Colonic mucosa (tissue), 4 donors: ENCODE measurements around the gene ZNF888. TPM values are rescaled to one million over a fixed set of nuclear protein-coding genes. Genes with fewer than 3 reads are reported as not detected.
"Not testable (repeated sequence)": the region's sequence is repeated elsewhere in the genome, so short reads cannot be mapped to it uniquely, and the experiment has no call there.

Experiments used
- DNase-seq: peaks from one replicate; pipeline ENCODE4 v3.0.0-alpha.2; 2020
- H3K27ac ChIP-seq: fragments of 200-600 bp; one replicate; pipeline ENCODE4 v1.8.0; 2021
- H3K27me3 ChIP-seq: fragments of 200-600 bp; one replicate; pipeline ENCODE4 v1.8.0; 2021
- H3K36me3 ChIP-seq: fragments of 200-600 bp; one replicate; pipeline ENCODE4 v1.8.0; 2021
- H3K4me1 ChIP-seq: fragments of 200-600 bp; one replicate; pipeline ENCODE4 v1.8.0; 2021; ENCODE audit warnings: mild to moderate bottlenecking
- H3K4me3 ChIP-seq: fragments of 200-600 bp; one replicate; pipeline ENCODE4 v1.8.0; 2021
- H3K9ac ChIP-seq, 2 donors: one replicate each; pipeline ENCODE4 v1.7.0; 2013; ENCODE audit warnings: control low read depth in 2 of 2, low read depth in 2 of 2, low read length in 2 of 2
- H3K9me3 ChIP-seq: fragments of 200-600 bp; one replicate; pipeline ENCODE4 v1.8.0; 2021
- intact Hi-C: fragments of 100-400 bp; cut with DNase I; formaldehyde crosslinking; loops from one replicate; pipeline ENCODE4 v1.14.1; 2022
- total RNA-seq, 2 donors: library from RNA; stranded (reverse); fragmentation: NEBNext Ultra II Directional in 1 of 2; extraction: Animal tissue kit (Norgen Biotek cat#: 25700) in 1 of 2; gene quantifications; one replicate each; pipeline ENCODE4 v1.2.1, GENCODE V29; 2021
- TF ChIP-seq, protein P1 (sequence below): fragments of 200-600 bp; IDR thresholded peaks from one replicate; pipeline ENCODE4 v1.8.0; 2022; ENCODE audit warnings: antibody characterized with exemption, mild to moderate bottlenecking
- donor health status: healthy.
- donor health status: DM: no; HTN: no; CAD: no.
- donor health status: DM: no; HTN: no; CAD: no.

ZNF888 gene
- total RNA-seq, 2 donors from 2014 or later, result 9.5 to 17.0 TPM

DNA sequence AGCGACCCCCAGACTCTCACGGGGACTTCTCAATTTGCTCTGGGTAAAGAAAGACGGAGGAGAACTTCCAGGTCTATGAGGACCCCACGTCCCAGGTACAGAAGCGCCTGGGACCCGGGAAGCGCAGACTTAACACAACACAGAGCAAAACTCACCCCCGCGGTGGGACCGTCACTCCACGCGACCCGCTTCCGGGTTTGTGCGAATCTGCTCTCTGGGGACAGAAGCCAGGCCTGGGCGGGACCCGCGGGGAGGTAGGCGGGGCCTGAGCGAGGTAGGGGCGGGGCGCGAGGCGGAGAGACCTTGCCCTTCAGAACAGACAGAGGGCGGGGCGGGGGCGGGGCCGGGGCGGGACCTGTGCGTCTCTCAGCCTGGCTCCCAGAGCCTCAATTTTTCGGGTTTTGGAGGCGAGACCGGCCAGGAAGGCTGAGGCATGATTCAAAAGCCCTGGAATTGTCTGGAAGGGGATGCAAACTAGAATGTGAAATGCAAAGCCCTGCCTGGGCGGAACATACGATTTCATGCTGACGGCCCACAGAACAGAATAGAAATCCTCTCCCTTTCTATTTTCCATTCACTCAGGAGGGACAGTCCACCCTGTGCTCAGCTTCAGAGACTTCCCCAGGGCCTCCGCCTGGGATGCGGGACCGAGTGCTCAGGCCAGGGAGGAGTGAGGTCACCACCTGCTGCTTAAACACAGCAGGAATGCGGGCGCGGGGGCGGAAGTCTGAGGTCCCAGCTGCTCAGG is 19.3 kb upstream of the ZNF888 start:
- TF ChIP-seq, protein P1, sequence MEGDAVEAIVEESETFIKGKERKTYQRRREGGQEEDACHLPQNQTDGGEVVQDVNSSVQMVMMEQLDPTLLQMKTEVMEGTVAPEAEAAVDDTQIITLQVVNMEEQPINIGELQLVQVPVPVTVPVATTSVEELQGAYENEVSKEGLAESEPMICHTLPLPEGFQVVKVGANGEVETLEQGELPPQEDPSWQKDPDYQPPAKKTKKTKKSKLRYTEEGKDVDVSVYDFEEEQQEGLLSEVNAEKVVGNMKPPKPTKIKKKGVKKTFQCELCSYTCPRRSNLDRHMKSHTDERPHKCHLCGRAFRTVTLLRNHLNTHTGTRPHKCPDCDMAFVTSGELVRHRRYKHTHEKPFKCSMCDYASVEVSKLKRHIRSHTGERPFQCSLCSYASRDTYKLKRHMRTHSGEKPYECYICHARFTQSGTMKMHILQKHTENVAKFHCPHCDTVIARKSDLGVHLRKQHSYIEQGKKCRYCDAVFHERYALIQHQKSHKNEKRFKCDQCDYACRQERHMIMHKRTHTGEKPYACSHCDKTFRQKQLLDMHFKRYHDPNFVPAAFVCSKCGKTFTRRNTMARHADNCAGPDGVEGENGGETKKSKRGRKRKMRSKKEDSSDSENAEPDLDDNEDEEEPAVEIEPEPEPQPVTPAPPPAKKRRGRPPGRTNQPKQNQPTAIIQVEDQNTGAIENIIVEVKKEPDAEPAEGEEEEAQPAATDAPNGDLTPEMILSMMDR, result no peak
- Histone ChIP-seq H3K4me1 (peaks cover 5% of the 10 kb centered on the region), H3K9ac (peak overlapping the region; percentile 81 to 87), H3K27me3 (no peaks in the 10 kb centered on the region), H3K36me3 (no peaks in the 10 kb centered on the region), H3K4me3 (peak overlapping the region; percentile 59), H3K9me3 (no peaks in the 10 kb centered on the region), H3K27ac (peak overlapping the region; percentile 74)
- intact Hi-C loops, result loop anchor here (2.0 kb wide), 1 partner anchor 18 kb away; no protein-coding TSS in a partner anchor
- DNase-seq, result peak; percentile 98

DNA sequence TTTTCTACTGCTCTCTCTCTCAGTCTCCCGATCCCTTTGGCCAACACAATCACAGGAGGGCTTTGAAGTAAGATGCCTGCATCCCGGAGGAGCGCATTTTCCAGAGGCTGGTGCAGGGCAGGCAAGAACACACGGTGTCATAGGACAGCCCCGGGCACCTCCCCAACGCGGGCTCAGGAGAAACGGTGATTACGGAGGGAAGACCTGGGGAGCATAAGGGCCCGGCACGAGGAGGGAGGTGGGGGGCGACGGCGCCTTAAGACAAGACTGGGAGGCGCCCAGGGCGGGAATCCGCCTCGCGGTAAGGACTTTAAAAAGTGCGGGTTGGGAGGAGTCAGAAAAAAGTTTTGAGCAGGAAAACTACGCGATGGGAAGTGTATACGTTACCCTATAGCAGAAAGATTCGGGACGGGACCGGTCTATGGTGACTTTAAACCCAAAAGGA is 18.7 kb upstream of the ZNF888 start:
- intact Hi-C loops, result loop anchor here (2.0 kb wide), 1 partner anchor 19 kb away; no protein-coding TSS in a partner anchor
- H3K4me1 ChIP-seq, result peaks cover 5% of the 10 kb centered on the region

DNA sequence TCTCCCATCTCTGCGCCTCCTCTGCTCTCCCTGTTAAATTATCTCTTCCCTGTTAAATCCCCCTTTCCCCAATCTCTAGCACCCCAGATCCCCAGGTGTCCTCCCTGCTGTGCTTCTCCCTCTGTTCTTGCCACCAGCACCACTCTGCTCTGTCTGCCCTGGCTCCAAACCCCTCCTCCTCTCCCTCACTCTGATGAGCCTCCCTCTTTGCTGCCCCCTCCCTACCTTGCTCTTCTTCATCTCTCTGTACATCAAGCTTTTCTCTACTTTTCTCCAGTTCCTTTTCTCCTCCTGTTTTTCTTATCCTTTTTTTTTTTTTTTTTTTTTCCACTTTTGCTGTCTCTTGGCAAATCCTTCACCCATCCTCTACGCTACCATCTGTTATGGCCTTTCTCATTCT is 18.3 kb upstream of the ZNF888 start:
- H3K27ac ChIP-seq, intact Hi-C loops, H3K27me3 ChIP-seq, H3K9me3 ChIP-seq, H3K4me1 ChIP-seq, H3K36me3 ChIP-seq: not testable (repeated sequence)
- Histone ChIP-seq H3K4me3 (peak overlapping the region; percentile 59), H3K9ac (peak overlapping the region; percentile 81 to 87)
- peak; percentile 45 for DNase-seq

More for the DNA sequence above, 18.7 kb upstream of the ZNF888 start:
- H3K9me3 ChIP-seq, result no peaks in the 10 kb centered on the region
- H3K27ac ChIP-seq, result peak overlapping the region; percentile 74
- H3K27me3 ChIP-seq, result no peaks in the 10 kb centered on the region
- TF ChIP-seq, protein P1, result no peak
- no peaks in the 10 kb centered on the region for H3K36me3 ChIP-seq
- peak overlapping the region; percentile 81 to 87 for H3K9ac ChIP-seq
- peak overlapping the region; percentile 59 for H3K4me3 ChIP-seq
- peak; percentile 52 for DNase-seq

DNA sequence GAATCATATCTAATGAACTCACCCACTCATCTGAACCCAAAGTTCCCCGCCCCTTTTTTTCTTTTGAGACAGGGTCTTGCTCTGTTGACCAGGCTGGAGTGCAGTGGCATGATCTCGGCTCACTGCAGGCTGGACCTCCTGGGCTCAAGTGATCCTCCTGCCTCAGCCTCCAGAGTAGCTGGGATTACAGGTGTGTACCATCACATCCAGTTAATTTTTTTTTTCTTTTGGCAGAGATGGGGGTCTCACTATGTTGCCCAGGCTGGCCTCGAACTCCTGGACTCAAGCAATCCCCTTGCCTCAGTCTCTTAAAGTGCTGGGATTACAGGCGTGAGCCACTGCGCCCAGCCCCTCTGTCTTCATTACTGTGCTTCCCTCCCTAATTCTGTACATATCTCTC is 17.7 kb upstream of the ZNF888 start:
- H3K27ac ChIP-seq, H3K9me3 ChIP-seq, H3K4me3 ChIP-seq, DNase-seq, H3K4me1 ChIP-seq, intact Hi-C loops, H3K27me3 ChIP-seq, H3K9ac ChIP-seq, H3K36me3 ChIP-seq: not testable (repeated sequence)

DNA sequence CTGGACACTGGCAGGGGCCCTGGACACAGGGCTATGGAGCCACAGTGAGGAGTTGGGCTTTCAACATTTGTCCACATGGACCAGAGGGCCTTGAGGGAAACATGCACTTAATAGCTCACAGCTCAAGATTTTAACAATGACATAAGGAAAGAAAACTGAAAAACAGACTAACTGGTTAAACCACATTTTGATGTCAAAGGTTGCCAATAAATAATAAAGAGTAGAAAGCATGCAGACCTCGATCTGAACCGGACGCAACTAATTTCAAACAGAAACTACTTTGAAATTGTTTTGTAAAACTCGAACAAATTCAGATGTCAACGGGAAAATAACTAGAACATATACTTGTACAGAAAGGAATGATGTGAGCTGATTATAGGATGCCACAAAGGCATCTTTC is 15.5 kb upstream of the ZNF888 start:
- Histone ChIP-seq H3K36me3 (no peaks in the 10 kb centered on the region), H3K27me3 (no peaks in the 10 kb centered on the region), H3K9me3 (no peaks in the 10 kb centered on the region), H3K4me3 (no peak overlapping the region), H3K27ac (no peak overlapping the region), H3K4me1 (peaks cover 5% of the 10 kb centered on the region), H3K9ac (no peak overlapping the region)
- DNase-seq, result no peak
- intact Hi-C loops, result no loop called here
- TF ChIP-seq, protein P1, result no peak

DNA sequence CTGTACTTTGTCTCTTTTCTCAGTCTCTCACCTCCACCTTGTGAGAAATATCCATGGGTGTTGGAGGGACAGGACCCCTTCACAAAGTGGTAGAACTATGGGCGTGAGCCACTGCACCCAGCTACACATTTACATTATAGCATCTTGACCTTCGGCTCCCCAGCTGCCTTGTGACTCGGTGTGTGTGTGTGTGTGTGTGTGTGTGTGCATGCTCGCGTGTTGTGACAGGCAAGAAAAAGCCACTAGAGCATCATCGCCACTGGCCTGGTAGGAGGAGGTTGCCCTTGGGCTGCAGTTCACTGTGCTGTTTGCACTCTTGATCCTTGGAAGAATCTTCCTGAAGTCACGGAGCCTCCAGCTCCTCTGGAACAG is 13.7 kb upstream of the ZNF888 start:
- Histone ChIP-seq H3K27ac (peak overlapping the region; percentile 61), H3K4me3 (no peak overlapping the region), H3K4me1 (no peaks in the 10 kb centered on the region), H3K36me3 (no peaks in the 10 kb centered on the region), H3K9ac (peak overlapping the region in 1 of 2 donors; percentile 62), H3K9me3 (no peaks in the 10 kb centered on the region), H3K27me3 (no peaks in the 10 kb centered on the region)
- TF ChIP-seq, protein P1, result no peak
- peak; percentile 45 for DNase-seq
- intact Hi-C loops, result no loop called here
